ENCODE measurements around the gene AP4E1.

DNA sequence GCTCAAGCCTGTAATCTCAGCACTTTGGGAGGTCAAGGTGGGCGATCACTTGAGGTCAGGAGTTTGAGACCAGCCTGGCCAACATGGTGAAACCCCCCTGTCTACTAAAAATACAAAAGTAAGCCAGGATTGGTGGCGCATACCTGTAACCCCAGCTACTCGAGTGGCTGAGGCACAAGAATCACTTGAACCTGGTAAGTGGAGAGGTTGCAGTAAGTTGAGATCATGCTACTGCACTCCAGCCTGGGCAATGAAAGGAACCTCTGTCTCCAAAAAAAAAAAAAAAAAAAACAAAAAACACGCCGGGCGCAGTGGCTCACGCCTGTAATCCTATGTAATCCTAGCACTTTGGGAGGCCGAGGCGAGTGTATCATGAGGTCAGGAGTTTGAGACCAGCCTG, 18.9 kb upstream of the AP4E1 start:
- TF ChIP-seq, protein P1, sequence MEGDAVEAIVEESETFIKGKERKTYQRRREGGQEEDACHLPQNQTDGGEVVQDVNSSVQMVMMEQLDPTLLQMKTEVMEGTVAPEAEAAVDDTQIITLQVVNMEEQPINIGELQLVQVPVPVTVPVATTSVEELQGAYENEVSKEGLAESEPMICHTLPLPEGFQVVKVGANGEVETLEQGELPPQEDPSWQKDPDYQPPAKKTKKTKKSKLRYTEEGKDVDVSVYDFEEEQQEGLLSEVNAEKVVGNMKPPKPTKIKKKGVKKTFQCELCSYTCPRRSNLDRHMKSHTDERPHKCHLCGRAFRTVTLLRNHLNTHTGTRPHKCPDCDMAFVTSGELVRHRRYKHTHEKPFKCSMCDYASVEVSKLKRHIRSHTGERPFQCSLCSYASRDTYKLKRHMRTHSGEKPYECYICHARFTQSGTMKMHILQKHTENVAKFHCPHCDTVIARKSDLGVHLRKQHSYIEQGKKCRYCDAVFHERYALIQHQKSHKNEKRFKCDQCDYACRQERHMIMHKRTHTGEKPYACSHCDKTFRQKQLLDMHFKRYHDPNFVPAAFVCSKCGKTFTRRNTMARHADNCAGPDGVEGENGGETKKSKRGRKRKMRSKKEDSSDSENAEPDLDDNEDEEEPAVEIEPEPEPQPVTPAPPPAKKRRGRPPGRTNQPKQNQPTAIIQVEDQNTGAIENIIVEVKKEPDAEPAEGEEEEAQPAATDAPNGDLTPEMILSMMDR (IDR thresholded peaks at IDR 0.05) = no peak
- TF ChIP-seq POLR2A (IDR thresholded peaks at IDR 0.05) (no peak), POLR2AphosphoS5 (IDR thresholded peaks at IDR 0.05) (no peak)

Data from breast epithelium (tissue), 3 donors.